Activated CD4-positive, CD25-positive, alpha-beta regulatory T cell treated with anti-CD3 and anti-CD28 coated beads, Interleukin-2, amount 50 U/mL, for 72 hours (primary cell): ENCODE data around the gene VWC2L.

Source experiments
- DNase-seq: peaks from one replicate; pipeline ENCODE4 v3.0.0; 2021

The VWC2L gene

GRCh38 chr2:214469728-214470127 is 58.9 kb downstream of the VWC2L start:
- DNase-seq: no peak

GRCh38 chr2:214471382-214471781 is 60.5 kb downstream of the VWC2L start:
- no peak for DNase-seq

GRCh38 chr2:214471990-214472389 is 61.1 kb downstream of the VWC2L start:
- DNase-seq: no peak

- no peak for DNase-seq
These were observed 66.5 kb downstream of the VWC2L start for GRCh38 chr2:214477305-214477704.

GRCh38 chr2:214481204-214481603 is 70.3 kb downstream of the VWC2L start:
- DNase-seq: no peak

- DNase-seq: no peak
These were observed 71.9 kb downstream of the VWC2L start for GRCh38 chr2:214482728-214483127.

- DNase-seq: no peak
These were observed 73.4 kb downstream of the VWC2L start for GRCh38 chr2:214484239-214484638.

GRCh38 chr2:214484701-214485100 is 73.8 kb downstream of the VWC2L start:
- no peak for DNase-seq

GRCh38 chr2:214489181-214489580 is 78.3 kb downstream of the VWC2L start:
- DNase-seq: no peak

GRCh38 chr2:214489702-214490101 is 78.8 kb downstream of the VWC2L start:
- no peak for DNase-seq

- no peak for DNase-seq
These were observed 81.3 kb downstream of the VWC2L start for GRCh38 chr2:214492152-214492551.

GRCh38 chr2:214492608-214493007 is 81.8 kb downstream of the VWC2L start:
- no peak for DNase-seq

GRCh38 chr2:214497489-214497888 is 86.6 kb downstream of the VWC2L start:
- DNase-seq: no peak

GRCh38 chr2:214503568-214503967 is 92.7 kb downstream of the VWC2L start:
- no peak for DNase-seq

- DNase-seq: no peak
These were observed 93.9 kb downstream of the VWC2L start for GRCh38 chr2:214504599-214505376.

- DNase-seq: no peak
These were observed 96.2 kb downstream of the VWC2L start for GRCh38 chr2:214507032-214507431.

GRCh38 chr2:214514704-214515103 is 103.8 kb downstream of the VWC2L start:
- DNase-seq: no peak

- DNase-seq: no peak
These were observed 104.3 kb downstream of the VWC2L start for GRCh38 chr2:214515111-214515510.

- no peak for DNase-seq
These were observed 108.5 kb downstream of the VWC2L start for GRCh38 chr2:214519258-214519818.

- DNase-seq: no peak
These were observed 118.2 kb downstream of the VWC2L start for GRCh38 chr2:214529021-214529420.

GRCh38 chr2:214529514-214529913 is 118.7 kb downstream of the VWC2L start:
- no peak for DNase-seq

- no peak for DNase-seq
These were observed 122.7 kb downstream of the VWC2L start for GRCh38 chr2:214533541-214533940.

GRCh38 chr2:214536625-214537024 is 125.8 kb downstream of the VWC2L start:
- no peak for DNase-seq

- DNase-seq: no peak
These were observed 127.1 kb downstream of the VWC2L start for GRCh38 chr2:214537929-214538328.

- DNase-seq: no peak
These were observed 131.4 kb downstream of the VWC2L start for GRCh38 chr2:214542295-214542694.
